SK-N-SH treated with all-trans-retinoic acid at 6 μM for 48 hours (cell line): ENCODE data around the gene LAMTOR4.
"Not testable (repeated sequence)": the region's sequence is repeated elsewhere in the genome, so short reads cannot be mapped to it uniquely, and the experiment has no call there.

Experiments
- ATAC-seq: fragments of 200-7000 bp; cut with Tn5 transposase; 3 replicates; pipeline ENCODE4 v1.9.1; 2020; ENCODE audit warnings: mild to moderate bottlenecking, moderate library complexity
- ARNTL ChIP-seq: fragments of 450-650 bp; formaldehyde crosslinking; IDR thresholded peaks from 2 replicates; pipeline ENCODE4 v1.5.0; 2020; ENCODE audit warnings: low read depth, mild to moderate bottlenecking, moderate library complexity, borderline replicate concordance
- BACH2 ChIP-seq: fragments of 250-450 bp; sonication (Bioruptor Pico); IDR thresholded peaks from 2 replicates; pipeline ENCODE4 v1.9.0; 2021; ENCODE audit warnings: mild to moderate bottlenecking, borderline replicate concordance
- CREB5 ChIP-seq: fragments of 250-450 bp; sonication (Bioruptor Pico); IDR thresholded peaks from 2 replicates; pipeline ENCODE4 v1.5.1; 2020; ENCODE audit warnings: low read depth, mild to moderate bottlenecking, moderate library complexity
- CSDC2 ChIP-seq: fragments of 250-450 bp; sonication (Bioruptor Pico); IDR thresholded peaks from 2 replicates; pipeline ENCODE4 v1.5.0; 2020; ENCODE audit warnings: mild to moderate bottlenecking, moderate library complexity
- CSRNP3 ChIP-seq: fragments of 250-450 bp; sonication (Bioruptor Pico); IDR thresholded peaks from 2 replicates; pipeline ENCODE4 v1.5.1; 2021; ENCODE audit warnings: mild to moderate bottlenecking, moderate library complexity
- ESRRG ChIP-seq: fragments of 250-450 bp; sonication (Bioruptor Pico); IDR thresholded peaks from 2 replicates; pipeline ENCODE4 v1.6.1; 2021; ENCODE audit warnings: mild to moderate bottlenecking
- GLIS3 ChIP-seq: fragments of 250-450 bp; sonication (Bioruptor Pico); IDR thresholded peaks from 2 replicates; pipeline ENCODE4 v1.5.0; 2020; ENCODE audit warnings: mild to moderate bottlenecking, moderate library complexity
- ISL1 ChIP-seq: fragments of 250-450 bp; sonication (Bioruptor Pico); IDR thresholded peaks from 2 replicates; pipeline ENCODE4 v2.1.2; 2022; ENCODE audit warnings: mild to moderate bottlenecking, moderate library complexity
- OSR1 ChIP-seq: fragments of 250-450 bp; sonication (Bioruptor Pico); IDR thresholded peaks from 2 replicates; pipeline ENCODE4 v1.8.0; 2022; ENCODE audit warnings: moderate library complexity, mild to moderate bottlenecking, inconsistent platforms
- PATZ1 ChIP-seq: fragments of 250-450 bp; sonication (Bioruptor Pico); IDR thresholded peaks from 2 replicates; pipeline ENCODE4 v1.8.0; 2020; ENCODE audit warnings: mild to moderate bottlenecking, moderate library complexity, borderline replicate concordance
- POU6F1 ChIP-seq: fragments of 250-450 bp; sonication (Bioruptor Pico); IDR thresholded peaks from 2 replicates; pipeline ENCODE4 v1.8.0; 2021; ENCODE audit warnings: low read depth, mild to moderate bottlenecking, moderate library complexity, borderline replicate concordance
- PPARA ChIP-seq: fragments of 250-450 bp; sonication (Bioruptor Pico); IDR thresholded peaks from 2 replicates; pipeline ENCODE4 v1.5.0; 2020; ENCODE audit warnings: mild to moderate bottlenecking, borderline replicate concordance
- RARB ChIP-seq: fragments of 250-450 bp; sonication (Bioruptor Pico); IDR thresholded peaks from 2 replicates; pipeline ENCODE4 v1.8.0; 2021; ENCODE audit warnings: mild to moderate bottlenecking, moderate library complexity
- SNAI2 ChIP-seq: fragments of 250-450 bp; sonication (Bioruptor Pico); IDR thresholded peaks from 2 replicates; pipeline ENCODE4 v1.5.0; 2020; ENCODE audit warnings: mild to moderate bottlenecking, moderate library complexity
- TCF4 ChIP-seq: fragments of 250-450 bp; sonication (Bioruptor Pico); IDR thresholded peaks from 2 replicates; pipeline ENCODE4 v1.8.0; 2021; ENCODE audit warnings: mild to moderate bottlenecking, moderate library complexity, borderline replicate concordance
- TOX ChIP-seq: fragments of 250-450 bp; sonication (Bioruptor Pico); IDR thresholded peaks from 2 replicates; pipeline ENCODE4 v1.8.0; 2021; ENCODE audit warnings: mild to moderate bottlenecking, moderate library complexity, borderline replicate concordance
- TSHZ2 ChIP-seq: fragments of 250-450 bp; sonication (Bioruptor Pico); IDR thresholded peaks from 2 replicates; pipeline ENCODE4 v1.5.0; 2020; ENCODE audit warnings: mild to moderate bottlenecking, moderate library complexity
- ZFP3 ChIP-seq: fragments of 250-450 bp; sonication (Bioruptor Pico); IDR thresholded peaks from 2 replicates; pipeline ENCODE4 v1.5.0; 2020; ENCODE audit warnings: mild to moderate bottlenecking, moderate library complexity
- ZFP30 ChIP-seq: fragments of 450-650 bp; formaldehyde crosslinking; IDR thresholded peaks from 2 replicates; pipeline ENCODE4 v1.5.0; 2022; ENCODE audit warnings: mild to moderate bottlenecking, moderate library complexity
- ZNF565 ChIP-seq: fragments of 450-650 bp; formaldehyde crosslinking; conservative IDR thresholded peaks from 2 replicates; pipeline ENCODE4 v1.5.0; 2020; ENCODE audit warnings: low read depth, mild to moderate bottlenecking, moderate library complexity
- ZNF70 ChIP-seq: fragments of 450-650 bp; formaldehyde crosslinking; IDR thresholded peaks from 2 replicates; pipeline ENCODE4 v1.5.0; 2020; ENCODE audit warnings: mild to moderate bottlenecking, moderate library complexity
- ZNF8 ChIP-seq: fragments of 450-650 bp; formaldehyde crosslinking; IDR thresholded peaks from 2 replicates; pipeline ENCODE4 v1.5.0; 2020; ENCODE audit warnings: mild to moderate bottlenecking, moderate library complexity

LAMTOR4 gene

GRCh38 chr7:100177045-100178001 is 28.6 kb downstream of the LAMTOR4 start, which contains the start of the genes GPC2 and STAG3:
GPC2 (minus strand) TSS chr7:100177381; CDS start chr7:100177199, 182 bp downstream.
STAG3 (plus strand) TSS chr7:100177918; CDS start chr7:100180557, 2,639 bp downstream.
- ATAC-seq, result peak; percentile 97
- TF ChIP-seq GLIS3 (CRISPR knock-in tag) (no peak), ZNF8 (CRISPR knock-in tag) (no peak), BACH2 (no peak), PATZ1 (CRISPR knock-in tag) (no peak), TOX (CRISPR knock-in tag) (no peak), CSDC2 (CRISPR knock-in tag) (no peak), PPARA (no peak), CSRNP3 (no peak), SNAI2 (CRISPR knock-in tag) (no peak), ARNTL (CRISPR knock-in tag) (peak; percentile 64; the same call in 1 of the 2 replicates), ZNF565 (CRISPR knock-in tag) (0 out of 2 replicates have a peak, but pooled peaks have one; percentile 38), ZFP3 (CRISPR knock-in tag) (no peak), TCF4 (CRISPR knock-in tag) (no peak), POU6F1 (CRISPR knock-in tag) (no peak), ZFP30 (CRISPR knock-in tag) (no peak), ESRRG (CRISPR knock-in tag) (peak; percentile 53; the same call in 1 of the 2 replicates), ZNF70 (CRISPR knock-in tag) (peak; percentile 31; the same call in 1 of the 2 replicates), TSHZ2 (CRISPR knock-in tag) (no peak), RARB (CRISPR knock-in tag) (no peak), OSR1 (CRISPR knock-in tag) (no peak), CREB5 (CRISPR knock-in tag) (no peak), ISL1 (CRISPR knock-in tag) (no peak)

GRCh38 chr7:100180084-100180483 is 31.4 kb downstream of the LAMTOR4 start:
- ATAC-seq, result not testable (repeated sequence)

- not testable (repeated sequence) for ATAC-seq
Measured at GRCh38 chr7:100182616-100183015, 33.9 kb downstream of the LAMTOR4 start.

- not testable (repeated sequence) for ATAC-seq
Measured at GRCh38 chr7:100183090-100183489, 34.4 kb downstream of the LAMTOR4 start.
